ENCODE measurements around the gene ATRAID. TPM values are rescaled to one million over a fixed set of nuclear protein-coding genes. Genes with fewer than 3 reads are reported as not detected.

ATRAID gene
- polyA plus RNA-seq, 2 donors, result 66.2 to 92.7 TPM

- Histone ChIP-seq H3K27me3 (ENCODE audit: control insufficient read depth in 1 of 2, insufficient read depth in 2 of 2, low read length in 2 of 2) (no peaks in the 10 kb centered on the region), H3K9me3 (ENCODE audit: control insufficient read depth in 2 of 2, insufficient read depth in 1 of 2, low read depth in 1 of 2, low read length in 1 of 2) (no peaks in the 10 kb centered on the region), H3K36me3 (ENCODE audit: control insufficient read depth in 2 of 2, insufficient read depth in 2 of 2, low read length in 1 of 2) (peaks cover 26 to 51% of the 10 kb centered on the region in 2 donors), H3K4me1 (ENCODE audit: control insufficient read depth in 2 of 2, insufficient read depth in 2 of 2, low read length in 1 of 2) (no peaks in the 10 kb centered on the region), H3K4me3 (ENCODE audit: low read depth in 1 of 2, low read length in 2 of 2) (no peak overlapping the region), H3K27ac (ENCODE audit: low read depth in 2 of 2, low read length in 1 of 2) (no peak overlapping the region)
- 91 to 94% methylated on average over 8 of the region's 8 CpGs for WGBS, 2 donors
Observed at GRCh38 chr2:27204566-27204965, 7.3 kb upstream of the ATRAID start.

- Histone ChIP-seq H3K36me3 (ENCODE audit: control insufficient read depth in 2 of 2, insufficient read depth in 2 of 2, low read length in 1 of 2) (peaks cover 24 to 50% of the 10 kb centered on the region in 2 donors), H3K27ac (ENCODE audit: low read depth in 2 of 2, low read length in 1 of 2) (no peak overlapping the region), H3K4me1 (ENCODE audit: control insufficient read depth in 2 of 2, insufficient read depth in 2 of 2, low read length in 1 of 2) (no peaks in the 10 kb centered on the region), H3K9me3 (ENCODE audit: control insufficient read depth in 2 of 2, insufficient read depth in 1 of 2, low read depth in 1 of 2, low read length in 1 of 2) (no peaks in the 10 kb centered on the region), H3K4me3 (ENCODE audit: low read depth in 1 of 2, low read length in 2 of 2) (no peak overlapping the region), H3K27me3 (ENCODE audit: control insufficient read depth in 1 of 2, insufficient read depth in 2 of 2, low read length in 2 of 2) (no peaks in the 10 kb centered on the region)
- WGBS, 2 donors, result 78 to 80% methylated on average over 8 of the region's 8 CpGs
Observed at GRCh38 chr2:27205206-27205605, 6.6 kb upstream of the ATRAID start.

GRCh38 chr2:27206346-27206745, 5.5 kb upstream of the ATRAID start:
- Histone ChIP-seq H3K4me3 (ENCODE audit: low read depth in 1 of 2, low read length in 2 of 2) (no peak overlapping the region), H3K36me3 (ENCODE audit: control insufficient read depth in 2 of 2, insufficient read depth in 2 of 2, low read length in 1 of 2) (peaks cover 24 to 44% of the 10 kb centered on the region in 2 donors)
- WGBS, 2 donors, result 93 to 96% methylated on average over 6 of the region's 6 CpGs

GRCh38 chr2:27208486-27209050, 3.3 kb upstream of the ATRAID start:
- no peak overlapping the region for H3K4me3 ChIP-seq (ENCODE audit: low read depth in 1 of 2, low read length in 2 of 2)
- H3K36me3 ChIP-seq (ENCODE audit: control insufficient read depth in 2 of 2, insufficient read depth in 2 of 2, low read length in 1 of 2), result peaks cover 22 to 28% of the 10 kb centered on the region in 2 donors
- WGBS, 2 donors, result 86 to 95% methylated on average over 4 of the region's 4 CpGs
- H3K4me1 ChIP-seq (ENCODE audit: control insufficient read depth in 2 of 2, insufficient read depth in 2 of 2, low read length in 1 of 2), result no peaks in the 10 kb centered on the region
- no peaks in the 10 kb centered on the region for H3K27me3 ChIP-seq (ENCODE audit: control insufficient read depth in 1 of 2, insufficient read depth in 2 of 2, low read length in 2 of 2)
- H3K27ac ChIP-seq (ENCODE audit: low read depth in 2 of 2, low read length in 1 of 2), result no peak overlapping the region
- H3K9me3 ChIP-seq (ENCODE audit: control insufficient read depth in 2 of 2, insufficient read depth in 1 of 2, low read depth in 1 of 2, low read length in 1 of 2), result no peaks in the 10 kb centered on the region

More at GRCh38 chr2:27206346-27206745, 5.5 kb upstream of the ATRAID start:
- no peaks in the 10 kb centered on the region for H3K9me3 ChIP-seq (ENCODE audit: control insufficient read depth in 2 of 2, insufficient read depth in 1 of 2, low read depth in 1 of 2, low read length in 1 of 2)
- H3K27me3 ChIP-seq (ENCODE audit: control insufficient read depth in 1 of 2, insufficient read depth in 2 of 2, low read length in 2 of 2), result no peaks in the 10 kb centered on the region
- H3K4me1 ChIP-seq (ENCODE audit: control insufficient read depth in 2 of 2, insufficient read depth in 2 of 2, low read length in 1 of 2), result no peaks in the 10 kb centered on the region
- H3K27ac ChIP-seq (ENCODE audit: low read depth in 2 of 2, low read length in 1 of 2), result no peak overlapping the region

GRCh38 chr2:27209621-27210401, 2.0 kb upstream of the ATRAID start:
- H3K27ac ChIP-seq (ENCODE audit: low read depth in 2 of 2, low read length in 1 of 2), result no peak overlapping the region
- whole genome bisulfite sequencing, 2 donors, result 77 to 91% methylated on average over 6 of the region's 6 CpGs
- H3K4me1 ChIP-seq (ENCODE audit: control insufficient read depth in 2 of 2, insufficient read depth in 2 of 2, low read length in 1 of 2), result no peaks in the 10 kb centered on the region
- H3K27me3 ChIP-seq (ENCODE audit: control insufficient read depth in 1 of 2, insufficient read depth in 2 of 2, low read length in 2 of 2), result no peaks in the 10 kb centered on the region
- peaks cover 19 to 21% of the 10 kb centered on the region in 2 donors for H3K36me3 ChIP-seq (ENCODE audit: control insufficient read depth in 2 of 2, insufficient read depth in 2 of 2, low read length in 1 of 2)
- H3K9me3 ChIP-seq (ENCODE audit: control insufficient read depth in 2 of 2, insufficient read depth in 1 of 2, low read depth in 1 of 2, low read length in 1 of 2), result no peaks in the 10 kb centered on the region
- no peak overlapping the region for H3K4me3 ChIP-seq (ENCODE audit: low read depth in 1 of 2, low read length in 2 of 2)

- Histone ChIP-seq H3K4me1 (ENCODE audit: control insufficient read depth in 2 of 2, insufficient read depth in 2 of 2, low read length in 1 of 2) (no peaks in the 10 kb centered on the region), H3K27me3 (ENCODE audit: control insufficient read depth in 1 of 2, insufficient read depth in 2 of 2, low read length in 2 of 2) (no peaks in the 10 kb centered on the region), H3K9me3 (ENCODE audit: control insufficient read depth in 2 of 2, insufficient read depth in 1 of 2, low read depth in 1 of 2, low read length in 1 of 2) (no peaks in the 10 kb centered on the region), H3K36me3 (ENCODE audit: control insufficient read depth in 2 of 2, insufficient read depth in 2 of 2, low read length in 1 of 2) (peaks cover 11 to 14% of the 10 kb centered on the region in 2 donors), H3K4me3 (ENCODE audit: low read depth in 1 of 2, low read length in 2 of 2) (peak overlapping the region; percentile 57 to 81), H3K27ac (ENCODE audit: low read depth in 2 of 2, low read length in 1 of 2) (peak overlapping the region; percentile 58 to 94)
- 2 to 3% methylated on average over 48 of the region's 48 CpGs for WGBS, 2 donors
Observed at GRCh38 chr2:27211241-27211942, 449 bp upstream of the ATRAID start.

- peaks cover 0 to 5% of the 10 kb centered on the region in 2 donors for H3K36me3 ChIP-seq (ENCODE audit: control insufficient read depth in 2 of 2, insufficient read depth in 2 of 2, low read length in 1 of 2)
- peak overlapping the region; percentile 94 to 98 for H3K27ac ChIP-seq (ENCODE audit: low read depth in 2 of 2, low read length in 1 of 2)
- H3K27me3 ChIP-seq (ENCODE audit: control insufficient read depth in 1 of 2, insufficient read depth in 2 of 2, low read length in 2 of 2), result no peaks in the 10 kb centered on the region
- H3K9me3 ChIP-seq (ENCODE audit: control insufficient read depth in 2 of 2, insufficient read depth in 1 of 2, low read depth in 1 of 2, low read length in 1 of 2), result no peaks in the 10 kb centered on the region
- WGBS, 2 donors, result 5 to 6% methylated on average over 34 of the region's 34 CpGs
- peak overlapping the region; percentile 81 to 87 for H3K4me3 ChIP-seq (ENCODE audit: low read depth in 1 of 2, low read length in 2 of 2)
- H3K4me1 ChIP-seq (ENCODE audit: control insufficient read depth in 2 of 2, insufficient read depth in 2 of 2, low read length in 1 of 2), result no peaks in the 10 kb centered on the region
Observed at GRCh38 chr2:27212626-27213471, 1.0 kb downstream of the ATRAID start.

GRCh38 chr2:27214941-27215340, 3.1 kb downstream of the ATRAID start:
- Histone ChIP-seq H3K27ac (ENCODE audit: low read depth in 2 of 2, low read length in 1 of 2) (no peak overlapping the region), H3K9me3 (ENCODE audit: control insufficient read depth in 2 of 2, insufficient read depth in 1 of 2, low read depth in 1 of 2, low read length in 1 of 2) (no peaks in the 10 kb centered on the region), H3K36me3 (ENCODE audit: control insufficient read depth in 2 of 2, insufficient read depth in 2 of 2, low read length in 1 of 2) (no peaks in the 10 kb centered on the region), H3K4me1 (ENCODE audit: control insufficient read depth in 2 of 2, insufficient read depth in 2 of 2, low read length in 1 of 2) (no peaks in the 10 kb centered on the region), H3K4me3 (ENCODE audit: low read depth in 1 of 2, low read length in 2 of 2) (no peak overlapping the region), H3K27me3 (ENCODE audit: control insufficient read depth in 1 of 2, insufficient read depth in 2 of 2, low read length in 2 of 2) (no peaks in the 10 kb centered on the region)
- WGBS, 2 donors, result 84 to 91% methylated on average over 3 of the region's 3 CpGs
